Uterus (tissue), 2 donors: ENCODE measurements around the gene PIP4K2B.

Experiments used
- CTCF ChIP-seq, 4 experiments: fragments of 200-600 bp in 2 of 4; fragments of 450-650 bp in 2 of 4; sonication (generic) in 2 of 4; IDR thresholded peaks; one replicate each; pipeline ENCODE4 v1.5.1; 2016 to 2019; ENCODE audit warnings: antibody characterized with exemption in 4 of 4, mild to moderate bottlenecking in 2 of 4, moderate library complexity in 1 of 4
- POLR2A ChIP-seq, 2 donors: fragments of 450-650 bp; IDR thresholded peaks; one replicate each; pipeline ENCODE4 v1.6.1; 2016; ENCODE audit warnings: antibody characterized with exemption in 2 of 2, mild to moderate bottlenecking in 1 of 2, moderate library complexity in 1 of 2

GRCh38 chr17:38794221-38794620 lies 5.1 kb downstream of the PIP4K2B start:
- TF ChIP-seq CTCF (IDR thresholded peaks at IDR 0.05), result no peak
- TF ChIP-seq POLR2A (IDR thresholded peaks at IDR 0.05), result no peak
